HepG2 (cell line): ENCODE results near the gene STBD1. TPM values are rescaled to one million over a fixed set of nuclear protein-coding genes. Genes with fewer than 3 reads are reported as not detected.

ENCODE experiments used
- ATAC-seq: fragments of 200-7000 bp; cut with Tn5 transposase; 3 replicates; pipeline ENCODE4 v1.9.1; 2020; ENCODE audit warnings: mild to moderate bottlenecking, moderate library complexity
- BruUV-seq: library from RNA; stranded (reverse); fragments of 400-500 nt; replicated peaks from 2 replicates; lab custom pipeline; 2021; lab: Mats Ljungman, UMichigan
- CTCF ChIA-PET: fragments of 300-600 bp; formaldehyde crosslinking; extraction: SDS; loops from one replicate; lab custom pipeline; 2021; ENCODE audit warnings: low total read pairs, inconsistent platforms, low intra/inter-chr PET ratio; lab: Yijun Ruan, JAX
- POLR2A ChIA-PET: fragments of 350-600 bp; sonication (Branson Sonifier 250); formaldehyde crosslinking; loops from one replicate; lab custom pipeline; 2020; ENCODE audit warnings: antibody characterized with exemption, inconsistent platforms; lab: Yijun Ruan, JAX
- DNase-seq: peaks from one replicate; pipeline ENCODE4 v3.0.0-alpha.2; 2015; ENCODE audit warnings: low spot score
- FAIRE-seq: peaks from 3 replicates; lab custom pipeline; 2011; peaks lifted over from hg19 to GRCh38; lab: Jason Lieb, UNC
- H2AFZ ChIP-seq: one replicate; pipeline ENCODE4 v1.6.1; 2011; ENCODE audit warnings: low read length, inconsistent platforms
- H3K27ac ChIP-seq: fragments of 300-600 bp; 3 replicates; pipeline ENCODE4 v1.8.0; 2011; ENCODE audit warnings: mixed run types, mild to moderate bottlenecking, mixed read lengths, low read length, inconsistent platforms; ENCODE audit not compliant: insufficient read depth; ENCODE audit errors: extremely low read length
- H3K27me3 ChIP-seq, 2 experiments: fragments of 200-600 bp in 1 of 2; 2 replicates in 1 of 2; 3 replicates in 1 of 2; pipeline versions ENCODE4 v1.6.0 to v1.8.0; 2011; ENCODE audit warnings: low read length in 2 of 2, mild to moderate bottlenecking in 2 of 2, moderate library complexity in 2 of 2, inconsistent platforms in 1 of 2; ENCODE audit not compliant: insufficient read depth in 2 of 2, control insufficient read depth in 1 of 2
- H3K36me3 ChIP-seq, 2 experiments: fragments of 200-600 bp in 1 of 2; replicated peaks in 1 of 2; 2 replicates in 1 of 2; 3 replicates in 1 of 2; pipeline versions ENCODE4 v1.5.1 to v1.8.0; 2011; ENCODE audit warnings: low read length in 2 of 2, inconsistent platforms in 1 of 2; ENCODE audit not compliant: insufficient read depth in 2 of 2, control insufficient read depth in 1 of 2
- H3K4me1 ChIP-seq: 2 replicates; pipeline ENCODE4 v1.5.1; 2012; ENCODE audit warnings: low read length, inconsistent platforms; ENCODE audit not compliant: insufficient read depth
- H3K4me2 ChIP-seq: 2 replicates; pipeline ENCODE4 v1.6.0; 2011; ENCODE audit warnings: low read depth, low read length, inconsistent platforms
- H3K4me3 ChIP-seq, 3 experiments: fragments of 200-600 bp in 1 of 3; sonication (generic), shearing (Covaris generic) in 1 of 3; replicated peaks in 1 of 3; 2 replicates each; pipeline ENCODE4 v1.5.1; 2011 to 2016; ENCODE audit warnings: low read length in 3 of 3, inconsistent platforms in 2 of 3, low read depth in 2 of 3, mild to moderate bottlenecking in 2 of 3, control low read depth in 1 of 3, mixed read lengths in 1 of 3; ENCODE audit not compliant: insufficient read depth in 1 of 3
- H3K79me2 ChIP-seq: one replicate; pipeline ENCODE4 v1.6.1; 2011; ENCODE audit warnings: low read length, inconsistent platforms; ENCODE audit not compliant: insufficient read depth
- H3K9ac ChIP-seq: 2 replicates; pipeline ENCODE4 v1.6.0; 2011; ENCODE audit warnings: mild to moderate bottlenecking, low read depth, low read length, inconsistent platforms; ENCODE audit not compliant: insufficient read depth
- H3K9me3 ChIP-seq: 2 replicates; pipeline ENCODE4 v1.5.1; 2012; ENCODE audit warnings: mild to moderate bottlenecking, low read length
- H4K20me1 ChIP-seq: 2 replicates; pipeline ENCODE4 v1.6.0; 2011; ENCODE audit warnings: inconsistent platforms, mild to moderate bottlenecking, low read length, moderate library complexity; ENCODE audit not compliant: insufficient read depth
- CEBPB ChIP-seq: IDR thresholded peaks from 2 replicates; pipeline ENCODE4 v1.6.1; 2011; ENCODE audit warnings: low read depth, low read length, improper control_type of control experiment, borderline replicate concordance
- FOXA1 ChIP-seq, 2 experiments: fragments of 450-650 bp in 1 of 2; sonication (generic) in 1 of 2; formaldehyde crosslinking in 1 of 2; IDR thresholded peaks; 2 replicates each; pipeline versions ENCODE4 v1.4.0 to v1.6.1; 2016 to 2020; ENCODE audit warnings: missing genetic modification reagents in 1 of 2
- FOXA3 ChIP-seq: IDR thresholded peaks from 2 replicates; pipeline ENCODE4 v1.6.1; 2016; ENCODE audit warnings: missing genetic modification reagents, missing compliant biosample characterization
- FOXK1 ChIP-seq: sonication (generic); formaldehyde crosslinking; IDR thresholded peaks from 2 replicates; pipeline ENCODE4 v1.4.0; 2020; ENCODE audit warnings: low read depth, missing genetic modification reagents, borderline replicate concordance
- MED1 ChIP-seq: sonication (generic); formaldehyde crosslinking; IDR thresholded peaks from 2 replicates; pipeline ENCODE4 v1.4.0; 2020; ENCODE audit warnings: missing genetic modification reagents
- MIER3 ChIP-seq: IDR thresholded peaks from 2 replicates; pipeline ENCODE4 v1.6.1; 2016; ENCODE audit warnings: missing compliant biosample characterization, borderline replicate concordance
- NR2C2 ChIP-seq: sonication (generic); formaldehyde crosslinking; IDR thresholded peaks from 2 replicates; pipeline ENCODE4 v1.4.0; 2020; ENCODE audit warnings: missing genetic modification reagents, mild to moderate bottlenecking, moderate library complexity, borderline replicate concordance
- NR2F6 ChIP-seq, 2 experiments: IDR thresholded peaks; 2 replicates each; pipeline ENCODE4 v1.6.1; 2016; ENCODE audit warnings: antibody characterized with exemption in 1 of 2, mild to moderate bottlenecking in 1 of 2
- RARA ChIP-seq: IDR thresholded peaks from 2 replicates; pipeline ENCODE4 v1.6.1; 2016; ENCODE audit warnings: missing genetic modification reagents, missing compliant biosample characterization
- SMC3 ChIP-seq: IDR thresholded peaks from 2 replicates; pipeline ENCODE4 v1.6.1; 2011; ENCODE audit warnings: low read length, improper control_type of control experiment
- SOX13 ChIP-seq, 3 experiments: fragments of 450-650 bp in 1 of 3; sonication (generic) in 1 of 3; formaldehyde crosslinking in 1 of 3; IDR thresholded peaks in 2 of 3; conservative IDR thresholded peaks in 1 of 3; 2 replicates each; pipeline versions ENCODE4 v1.5.0 to v1.6.1; 2016 to 2020; ENCODE audit warnings: antibody characterized with exemption in 1 of 3, mild to moderate bottlenecking in 1 of 3, missing compliant biosample characterization in 1 of 3, missing genetic modification reagents in 1 of 3, moderate library complexity in 1 of 3
- SOX5 ChIP-seq: IDR thresholded peaks from 2 replicates; pipeline ENCODE4 v1.6.1; 2016; ENCODE audit warnings: borderline replicate concordance
- THAP8 ChIP-seq: sonication (generic); formaldehyde crosslinking; IDR thresholded peaks from 2 replicates; pipeline ENCODE4 v1.5.1; 2020; ENCODE audit warnings: missing genetic modification reagents, mild to moderate bottlenecking, borderline replicate concordance
- WGBS: methylation state at CpG from one replicate; pipeline ENCODE4 v1.1.6; 2017; ENCODE audit warnings: low lambda C conversion rate; 5-methylcytosine and 5-hydroxymethylcytosine counted together
- in situ Hi-C: cut with HindIII; loops from 2 replicates; pipeline ENCODE4 v1.10.0; 2017; ENCODE audit warnings: low pct_unique_long_range_greater_than_20kb; ENCODE audit not compliant: extremely low pct_ligation_motif_present
- intact Hi-C: fragments of 100-400 bp; cut with micrococcal nuclease; formaldehyde crosslinking; loops from one replicate; pipeline ENCODE4 v1.10.0; 2022; ENCODE audit not compliant: unreplicated experiment
- polyA plus RNA-seq, 8 experiments: library from polyadenylated mRNA; depleted of rRNA in 3 of 8; stranded (reverse) in 7 of 8; unstranded in 1 of 8; fragments of >200 nt; fragmentation: Illumina TruSeq in 4 of 8; extraction: Trizol in 4 of 8; gene quantifications; 2 replicates each; pipeline versions ENCODE4 v1.2.1 to v1.2.3, GENCODE V29; 2011 to 2016; ENCODE audit warnings: low read depth in 4 of 8, missing spikeins in 1 of 8, mixed read lengths in 1 of 8; ENCODE audit not compliant: insufficient read depth in 1 of 8
- total RNA-seq, 5 experiments: library from RNA; depleted of rRNA; stranded (reverse); fragments of >200 nt; fragmentation: Illumina TruSeq; extraction: Trizol; gene quantifications; 2 replicates each; pipeline ENCODE4 v1.2.3, GENCODE V29; 2016; ENCODE audit warnings: low read depth in 1 of 5

The STBD1 gene
- total and polyA plus RNA-seq, 2 of the 13 experiments (the other 11 are each of a cell fraction or from before 2014, with no cell fraction given) = 2.8 to 4.3 TPM

- peak; percentile 44; the same call in 1 of the 2 replicates for TF ChIP-seq FOXK1 (CRISPR knock-in tag)
- peak; percentile 66 for TF ChIP-seq RARA (CRISPR knock-in tag)
- peak; percentile 44 for TF ChIP-seq NR2F6 (IDR thresholded peaks at IDR 0.05)
- no peak for TF ChIP-seq NR2F6 (CRISPR knock-in tag; IDR thresholded peaks at IDR 0.05)
- TF ChIP-seq THAP8 (CRISPR knock-in tag) = no peak
- peak; percentile 48 for TF ChIP-seq FOXA1 (IDR thresholded peaks at IDR 0.05)
- TF ChIP-seq FOXA1 (CRISPR knock-in tag; IDR thresholded peaks at IDR 0.05) = peak; percentile 39; the same call in 1 of the 2 replicates
- peak; percentile 93 for TF ChIP-seq FOXA3 (CRISPR knock-in tag)
- no peak for TF ChIP-seq MED1 (CRISPR knock-in tag)
- peak; percentile 64; the same call in 1 of the 2 replicates for TF ChIP-seq SOX5 (CRISPR knock-in tag)
- TF ChIP-seq SOX13 (IDR thresholded peaks at IDR 0.05) = no peak
- 0 out of 4 replicates have a peak, but pooled peaks of 1 of the 2 experiments have one; percentile 34 for TF ChIP-seq SOX13 (CRISPR knock-in tag; conservative IDR thresholded peaks at IDR 0.05 in 1 of 2, IDR thresholded peaks at IDR 0.05 in 1 of 2)
Observed at GRCh38 chr4:76272073-76272472, 34.5 kb upstream of the STBD1 start (continued).

GRCh38 chr4:76272582-76272981 is 34.0 kb upstream of the STBD1 start:
- no peak for ATAC-seq
- Histone ChIP-seq H3K79me2 (no peaks in the 10 kb centered on the region), H3K9me3 (no peaks in the 10 kb centered on the region), H3K4me3 (no peak overlapping the region), H3K4me1 (peaks cover 59% of the 10 kb centered on the region), H2AFZ (no peak overlapping the region), H3K36me3 (no peaks in the 10 kb centered on the region), H3K9ac (no peak overlapping the region), H3K27me3 (no peaks in the 10 kb centered on the region), H3K4me2 (peak overlapping the region; percentile 18; the same call in 1 of the 2 replicates), H4K20me1 (no peaks in the 10 kb centered on the region), H3K27ac (no peak overlapping the region)
- no peak for FAIRE-seq
- in situ Hi-C loops = no loop called here
- CTCF ChIA-PET = no interaction called here
- DNase-seq = no peak
- intact Hi-C loops = loop anchor here (2.0 kb wide), 1 partner anchor 34 kb away; the partner anchor contains the start of gene STBD1
- 0 out of 2 replicates have a peak, but pooled peaks have one; percentile 30 for TF ChIP-seq NR2C2 (CRISPR knock-in tag)
- TF ChIP-seq MIER3 (CRISPR knock-in tag) = 0 out of 2 replicates have a peak, but pooled peaks have one; percentile 9
- 0 out of 2 replicates have a peak, but pooled peaks have one; percentile 42 for TF ChIP-seq CEBPB
- TF ChIP-seq SMC3 = no peak
- WGBS = 0% methylated on average over 1 of the region's 1 CpG
- POLR2A ChIA-PET = interaction anchor here (0.7 to 0.8 kb wide), 2 partner anchors 8 to 34 kb away, joined by 3 read pairs; no protein-coding TSS in a partner anchor
- no TSS peak for BruUV-seq
